Lower lobe of right lung (tissue), 2 donors: ENCODE measurements around the gene KCNA2. TPM values are rescaled to one million over a fixed set of nuclear protein-coding genes. Genes with fewer than 3 reads are reported as not detected.

Source experiments
- ATAC-seq, 2 donors: fragments of 200-7000 bp; cut with Tn5 transposase; one replicate each; pipeline ENCODE4 v1.9.1; 2020 to 2022; ENCODE audit warnings: mild to moderate bottlenecking in 2 of 2, moderate library complexity in 2 of 2
- DNase-seq: peaks from one replicate; pipeline ENCODE4 v3.0.0-alpha.2; 2020
- H3K27ac ChIP-seq: fragments of 200-600 bp; one replicate; pipeline ENCODE4 v1.8.0; 2022
- H3K27me3 ChIP-seq: fragments of 200-600 bp; one replicate; pipeline ENCODE4 v1.8.0; 2022; ENCODE audit warnings: low read depth
- H3K36me3 ChIP-seq: fragments of 200-600 bp; one replicate; pipeline ENCODE4 v1.8.0; 2022; ENCODE audit warnings: mild to moderate bottlenecking
- H3K4me1 ChIP-seq: fragments of 200-600 bp; one replicate; pipeline ENCODE4 v1.8.0; 2022
- H3K4me3 ChIP-seq: fragments of 200-600 bp; one replicate; pipeline ENCODE4 v1.8.0; 2022; ENCODE audit warnings: mild to moderate bottlenecking
- H3K9me3 ChIP-seq: fragments of 200-600 bp; one replicate; pipeline ENCODE4 v1.8.0; 2022
- intact Hi-C: fragments of 100-400 bp; cut with DNase I; formaldehyde crosslinking; loops from one replicate; pipeline ENCODE4 v1.11.0; 2022
- long read RNA-seq: library from polyadenylated mRNA; unstranded; transcript quantifications from one replicate; pipeline ENCODE4 v2.0.0, GENCODE V29; 2021
- total RNA-seq: library from RNA; stranded (reverse); fragmentation: NEBNext Ultra II Directional; extraction: Animal tissue kit (Norgen Biotek cat#: 25700); gene quantifications from one replicate; pipeline ENCODE4 v1.2.1, GENCODE V29; 2021
- TF ChIP-seq, protein P1 (sequence below): fragments of 200-600 bp; IDR thresholded peaks from one replicate; pipeline ENCODE4 v1.8.0; 2022; ENCODE audit warnings: antibody characterized with exemption, mild to moderate bottlenecking
- donor health status: DM: no; HTN: yes; CAD: no; lungs with severe emphysema.

The KCNA2 gene
- total RNA-seq, result 0.77 TPM
- long read RNA-seq, partial matches to known transcripts, result 0 of 7 reads
- long read RNA-seq, other reads (novel, unspliced or antisense), result 7 of 7 reads

DNA sequence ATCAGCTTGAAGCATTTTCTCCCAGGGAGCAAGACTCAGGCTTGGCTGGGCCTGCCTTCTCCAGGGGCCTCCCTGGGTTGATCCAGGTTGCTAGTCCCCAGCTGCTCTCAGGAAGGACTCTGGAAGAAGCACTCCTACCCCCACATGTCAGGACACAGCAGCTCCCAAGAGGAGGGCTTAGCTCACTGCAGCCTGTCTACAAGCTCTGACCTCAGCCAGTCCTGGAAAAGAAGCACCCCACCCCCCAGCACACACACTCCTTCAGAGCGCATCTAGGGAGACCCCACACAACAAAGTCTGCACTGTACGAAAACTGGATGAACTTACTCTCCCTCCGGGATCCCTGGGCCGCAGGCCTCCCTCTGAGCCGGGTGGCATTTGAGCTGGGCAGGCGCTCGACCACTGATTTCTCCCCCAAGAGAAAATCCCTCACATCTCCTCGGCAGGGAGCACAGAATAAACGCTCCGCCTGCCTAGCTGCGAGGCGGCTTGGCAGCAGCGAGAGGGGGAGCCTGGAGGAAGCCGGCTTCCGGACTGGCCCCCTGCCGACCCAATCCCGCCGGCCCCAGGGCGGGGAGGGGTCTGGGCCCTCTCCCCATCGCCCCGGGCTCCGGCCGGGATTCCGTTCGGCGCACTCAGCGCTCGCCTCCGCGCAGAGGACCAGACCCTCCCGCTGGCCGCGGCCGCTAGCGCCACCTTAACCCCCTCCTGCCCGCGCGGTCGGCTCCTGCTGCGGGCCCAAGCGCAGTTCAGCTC, at the start of gene KCNA2:
TSS of gene KCNA2 (minus strand) at position 458 of the 756 bp plus-strand sequence. CDS start 1,576 bp downstream, outside the sequence.
- Histone ChIP-seq H3K4me1 (peaks cover 16% of the 10 kb centered on the region), H3K36me3 (no peaks in the 10 kb centered on the region), H3K27ac (no peak within 1 kb of the TSS), H3K4me3 (peak within 1 kb of the TSS; percentile 62), H3K27me3 (peaks cover 69% of the 10 kb centered on the region), H3K9me3 (no peaks in the 10 kb centered on the region)
- intact Hi-C loops, result no loop called here
- ATAC-seq (peak; percentile 46), DNase-seq (no peak)
- TF ChIP-seq, protein P1, sequence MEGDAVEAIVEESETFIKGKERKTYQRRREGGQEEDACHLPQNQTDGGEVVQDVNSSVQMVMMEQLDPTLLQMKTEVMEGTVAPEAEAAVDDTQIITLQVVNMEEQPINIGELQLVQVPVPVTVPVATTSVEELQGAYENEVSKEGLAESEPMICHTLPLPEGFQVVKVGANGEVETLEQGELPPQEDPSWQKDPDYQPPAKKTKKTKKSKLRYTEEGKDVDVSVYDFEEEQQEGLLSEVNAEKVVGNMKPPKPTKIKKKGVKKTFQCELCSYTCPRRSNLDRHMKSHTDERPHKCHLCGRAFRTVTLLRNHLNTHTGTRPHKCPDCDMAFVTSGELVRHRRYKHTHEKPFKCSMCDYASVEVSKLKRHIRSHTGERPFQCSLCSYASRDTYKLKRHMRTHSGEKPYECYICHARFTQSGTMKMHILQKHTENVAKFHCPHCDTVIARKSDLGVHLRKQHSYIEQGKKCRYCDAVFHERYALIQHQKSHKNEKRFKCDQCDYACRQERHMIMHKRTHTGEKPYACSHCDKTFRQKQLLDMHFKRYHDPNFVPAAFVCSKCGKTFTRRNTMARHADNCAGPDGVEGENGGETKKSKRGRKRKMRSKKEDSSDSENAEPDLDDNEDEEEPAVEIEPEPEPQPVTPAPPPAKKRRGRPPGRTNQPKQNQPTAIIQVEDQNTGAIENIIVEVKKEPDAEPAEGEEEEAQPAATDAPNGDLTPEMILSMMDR, result no peak

DNA sequence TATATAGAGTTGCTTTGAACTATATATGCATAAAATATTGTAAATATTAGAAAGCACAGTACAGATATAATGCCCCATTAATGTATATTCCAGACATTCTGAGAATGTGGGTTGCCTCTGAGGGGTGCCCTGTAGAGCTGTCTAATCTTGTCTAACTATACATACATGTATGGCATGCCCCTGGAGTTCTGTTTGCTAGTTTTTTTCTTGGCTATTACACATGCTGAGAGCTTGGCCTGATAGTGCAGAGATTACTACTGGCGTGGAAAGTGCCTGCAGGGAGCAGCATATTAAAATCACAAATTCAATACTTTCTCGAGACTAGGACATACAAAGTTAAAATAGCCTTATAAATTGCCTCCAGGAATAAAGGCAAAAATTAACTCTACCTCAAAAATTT, 44.5 kb upstream of the KCNA2 start:
- Histone ChIP-seq H3K9me3 (no peaks in the 10 kb centered on the region), H3K27me3 (no peaks in the 10 kb centered on the region), H3K27ac (no peak overlapping the region), H3K4me1 (peaks cover 31% of the 10 kb centered on the region), H3K4me3 (no peak overlapping the region), H3K36me3 (no peaks in the 10 kb centered on the region)
- intact Hi-C loops, result no loop called here
- ATAC-seq (no peak), DNase-seq (no peak)
- TF ChIP-seq, protein P1, result no peak

DNA sequence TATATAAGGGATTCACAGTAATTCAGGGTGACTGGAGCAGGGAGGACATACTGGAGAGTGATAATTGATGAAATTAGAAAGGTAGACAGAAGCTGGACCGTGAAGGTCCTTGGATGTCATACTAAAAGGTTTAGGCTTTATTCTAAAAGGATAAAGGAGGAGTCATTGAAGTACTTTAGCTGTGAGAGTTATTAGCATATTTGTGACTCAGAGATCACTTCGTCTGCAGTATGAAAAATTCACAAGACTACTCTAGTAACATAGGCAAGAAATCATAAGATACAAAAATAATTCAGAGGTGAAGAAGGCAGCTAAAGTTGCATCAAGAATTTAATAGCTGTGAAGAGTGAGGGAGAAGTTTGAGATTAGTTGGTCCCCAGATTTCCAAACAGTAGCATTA, 42.3 kb upstream of the KCNA2 start:
- intact Hi-C loops, result no loop called here
- no peaks in the 10 kb centered on the region for H3K36me3 ChIP-seq
- H3K27me3 ChIP-seq, result no peaks in the 10 kb centered on the region
- H3K9me3 ChIP-seq, result no peaks in the 10 kb centered on the region
- DNase-seq, result no peak
- peaks cover 53% of the 10 kb centered on the region for H3K4me1 ChIP-seq
- no peak overlapping the region for H3K27ac ChIP-seq
- TF ChIP-seq, protein P1, result no peak
- no peak for ATAC-seq
- no peak overlapping the region for H3K4me3 ChIP-seq

DNA sequence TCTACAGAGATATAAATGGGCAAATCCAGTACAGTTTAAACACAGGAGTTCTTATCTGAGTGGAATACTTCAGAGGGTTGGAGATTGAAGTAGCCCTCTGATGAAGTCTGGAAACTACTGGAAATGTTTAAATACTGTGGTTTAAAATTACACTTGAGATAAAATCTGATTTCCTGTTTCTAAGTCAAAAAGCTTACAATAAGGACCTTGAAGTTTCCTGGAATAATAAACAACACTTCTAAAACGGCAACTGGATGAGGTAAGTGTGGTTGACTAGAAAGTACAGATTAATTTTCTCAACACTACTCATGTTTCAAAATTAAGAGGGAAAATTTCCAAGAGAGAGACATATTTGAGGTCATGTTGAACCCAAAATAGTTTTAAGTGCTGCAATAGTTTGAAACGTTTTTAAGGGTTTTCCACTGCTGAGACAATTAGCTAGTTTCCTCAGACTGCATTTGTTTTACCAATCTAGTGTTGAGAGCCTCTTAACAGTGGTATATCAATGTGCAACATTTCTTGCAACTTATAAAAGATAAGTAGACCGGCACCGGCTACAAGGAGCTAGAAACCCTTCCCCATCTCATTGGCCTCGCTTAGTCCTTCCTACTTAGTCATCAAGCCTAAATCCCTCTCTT, 41.2 kb upstream of the KCNA2 start:
- intact Hi-C loops, result no loop called here
- DNase-seq (no peak), ATAC-seq (peak; percentile 82 to 86)
- Histone ChIP-seq H3K27ac (peak overlapping the region; percentile 25), H3K27me3 (no peaks in the 10 kb centered on the region), H3K36me3 (no peaks in the 10 kb centered on the region), H3K4me1 (peaks cover 55% of the 10 kb centered on the region), H3K9me3 (no peaks in the 10 kb centered on the region), H3K4me3 (no peak overlapping the region)
- TF ChIP-seq, protein P1, result no peak

DNA sequence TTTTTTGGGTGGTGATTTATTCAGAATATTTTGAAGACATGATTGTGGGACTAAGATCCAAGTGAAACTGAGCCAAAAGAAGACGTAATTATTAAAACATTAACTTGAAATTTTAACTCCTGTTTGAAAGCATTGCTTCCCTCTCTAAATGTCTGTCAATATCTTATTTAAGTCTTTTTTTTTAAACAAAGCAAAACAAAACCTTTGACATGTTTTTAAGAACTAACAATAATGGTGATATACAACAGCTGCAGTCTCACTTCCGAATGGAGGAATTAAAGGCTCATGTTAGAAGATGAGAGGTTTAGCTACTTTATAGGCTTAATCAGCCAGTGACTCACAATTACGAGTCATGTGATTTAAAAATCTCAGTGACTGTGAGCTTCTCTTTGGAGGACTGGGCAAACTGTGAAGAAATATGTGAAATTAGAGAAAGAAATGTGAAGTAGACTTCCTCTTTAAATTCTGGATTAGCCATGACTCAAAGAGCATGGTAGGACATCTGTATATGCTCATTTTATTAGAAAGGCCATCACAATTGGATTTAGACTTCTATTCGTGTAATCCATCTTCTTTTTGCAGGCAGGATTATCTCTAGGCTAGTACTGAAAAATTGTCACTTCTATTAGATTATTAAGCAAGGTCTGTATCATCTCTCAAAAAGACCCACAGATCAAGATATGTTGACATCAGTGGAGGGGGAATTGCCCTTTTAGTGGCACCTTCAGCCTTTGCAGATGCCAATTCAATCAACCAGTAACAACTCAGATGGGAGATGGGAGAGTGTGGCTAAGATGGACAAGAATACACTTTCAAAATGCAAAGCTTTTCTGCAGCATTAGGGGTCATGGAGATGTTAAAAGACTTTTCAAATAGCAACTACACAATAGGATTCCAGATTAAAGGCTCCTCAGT, 39.9 kb upstream of the KCNA2 start:
- ATAC-seq (peak; percentile 72 to 76), DNase-seq (no peak)
- Histone ChIP-seq H3K27me3 (no peaks in the 10 kb centered on the region), H3K9me3 (no peaks in the 10 kb centered on the region), H3K36me3 (no peaks in the 10 kb centered on the region), H3K27ac (peak overlapping the region; percentile 25), H3K4me1 (peaks cover 55% of the 10 kb centered on the region), H3K4me3 (no peak overlapping the region)
- intact Hi-C loops, result no loop called here
- TF ChIP-seq, protein P1, result no peak
